Naive B cell (primary cell): ENCODE measurements around the gene SRPK1. TPM values are rescaled to one million over a fixed set of nuclear protein-coding genes. Genes with fewer than 3 reads are reported as not detected.

Experiments used
- ATAC-seq, 2 donors: fragments of 150-1000 bp; cut with Tn5 transposase; 2 replicates each; pipeline ENCODE4 v1.10.0; 2021; ENCODE audit warnings: low read depth in 2 of 2, mild to moderate bottlenecking in 2 of 2, moderate library complexity in 2 of 2
- DNase-seq: peaks from one replicate; pipeline ENCODE4 v3.0.0; 2022
- H3K27ac Mint-ChIP-seq, 6 donors: one replicate each; pipeline ENCODE4 v1.8.0; 2020 to 2022; ENCODE audit warnings: mild to moderate bottlenecking in 6 of 6, mixed read lengths in 6 of 6, moderate library complexity in 5 of 6, inconsistent platforms in 2 of 6
- H3K27me3 Mint-ChIP-seq, 3 donors: one replicate each; pipeline ENCODE4 v1.8.0; 2021 to 2022; ENCODE audit warnings: mixed read lengths in 3 of 3, mild to moderate bottlenecking in 1 of 3
- H3K36me3 Mint-ChIP-seq, 2 donors: one replicate each; pipeline ENCODE4 v1.8.0; 2020 to 2022; ENCODE audit warnings: mixed read lengths in 2 of 2, inconsistent platforms in 1 of 2, mild to moderate bottlenecking in 1 of 2
- H3K4me1 Mint-ChIP-seq, 3 donors: one replicate each; pipeline ENCODE4 v1.8.0; 2020 to 2022; ENCODE audit warnings: mixed read lengths in 3 of 3, inconsistent platforms in 1 of 3, mild to moderate bottlenecking in 1 of 3, moderate library complexity in 1 of 3
- H3K4me3 Mint-ChIP-seq, 8 donors: one replicate each; pipeline ENCODE4 v1.8.0; 2020 to 2022; ENCODE audit warnings: mild to moderate bottlenecking in 8 of 8, mixed read lengths in 8 of 8, moderate library complexity in 8 of 8, inconsistent platforms in 2 of 8
- H3K9me3 Mint-ChIP-seq, 7 donors: one replicate each; pipeline ENCODE4 v1.8.0; 2020 to 2022; ENCODE audit warnings: mixed read lengths in 7 of 7, mild to moderate bottlenecking in 5 of 7, inconsistent platforms in 2 of 7, moderate library complexity in 1 of 7
- polyA plus RNA-seq, 6 donors: library from polyadenylated mRNA; unstranded; fragments of 300-500 nt; fragmentation: Illumina TruSeq; gene quantifications; one replicate each; pipeline ENCODE4 v1.2.3, GENCODE V29; 2021; ENCODE audit warnings: low read depth in 6 of 6

SRPK1 gene
- polyA plus RNA-seq, 6 donors from 2014 or later: 25.4 to 43.8 (median 37.3) TPM

DNA sequence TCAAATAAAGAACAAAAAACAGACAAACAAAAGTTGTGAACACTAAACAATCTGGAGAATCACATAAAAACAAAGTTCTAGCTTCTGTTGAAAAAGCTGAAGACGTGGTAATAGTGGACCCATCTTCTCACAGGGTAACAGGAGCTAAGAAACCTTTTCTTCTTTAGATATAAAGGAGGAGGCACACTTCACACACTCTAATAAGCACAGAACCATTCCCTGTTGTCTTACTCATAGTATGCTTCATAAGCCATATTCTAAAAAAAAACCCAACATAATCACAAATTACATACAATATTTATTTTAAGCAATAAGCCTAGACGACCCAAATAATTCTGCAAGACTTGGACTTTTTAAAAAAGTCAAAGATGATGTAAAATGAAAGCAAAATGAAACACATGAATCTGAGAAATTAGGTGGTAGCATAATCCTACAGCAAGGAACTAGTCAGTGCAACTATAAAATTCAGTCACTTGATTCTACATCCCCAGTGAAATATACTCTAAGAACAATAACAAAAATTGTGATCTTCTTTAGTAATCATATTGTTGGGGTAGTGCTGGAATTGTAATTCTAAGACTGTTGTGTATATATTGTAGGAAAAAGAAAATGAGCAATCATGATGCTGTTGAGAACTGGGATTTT, 15.6 kb downstream of the SRPK1 start:
- no peaks in the 10 kb centered on the region for H3K27me3 Mint-ChIP-seq
- DNase-seq: no peak
- no peak overlapping the region for H3K27ac Mint-ChIP-seq
- ATAC-seq: no peak
- peaks cover 21 to 25% of the 10 kb centered on the region in 2 donors for H3K36me3 Mint-ChIP-seq
- H3K4me1 Mint-ChIP-seq: peaks cover 5 to 12% (median 11%) of the 10 kb centered on the region in 3 donors
- H3K9me3 Mint-ChIP-seq: peaks cover 5 to 25% (median 18%) of the 10 kb centered on the region in 7 donors
- no peak overlapping the region for H3K4me3 Mint-ChIP-seq

DNA sequence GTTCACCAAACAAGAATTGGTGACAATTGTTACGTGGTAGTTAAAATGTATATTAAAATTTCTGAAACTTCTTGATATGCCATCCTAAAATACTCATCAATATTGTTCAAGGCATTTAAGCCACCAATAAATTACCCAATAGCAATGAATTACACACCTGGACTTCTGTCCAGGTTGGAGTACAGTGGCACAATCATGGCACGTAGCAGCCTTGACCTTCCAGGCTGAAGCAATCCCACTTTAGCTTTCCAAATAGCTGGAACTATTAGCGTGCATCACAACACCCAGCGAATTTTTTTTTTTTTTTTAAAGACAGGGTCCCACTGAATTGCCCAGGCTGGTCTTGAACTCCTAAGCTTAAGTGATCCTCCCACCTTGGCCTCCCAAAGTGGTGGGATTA, 17.2 kb downstream of the SRPK1 start:
- Mint-ChIP-seq H3K27me3 (no peaks in the 10 kb centered on the region), H3K9me3 (peaks cover 4 to 12% (median 8%) of the 10 kb centered on the region in 7 donors), H3K4me1 (peaks cover 5 to 14% (median 9%) of the 10 kb centered on the region in 3 donors), H3K36me3 (peaks cover 9 to 20% of the 10 kb centered on the region in 2 donors), H3K27ac (no peak overlapping the region), H3K4me3 (no peak overlapping the region)
- ATAC-seq (no peak), DNase-seq (no peak)

DNA sequence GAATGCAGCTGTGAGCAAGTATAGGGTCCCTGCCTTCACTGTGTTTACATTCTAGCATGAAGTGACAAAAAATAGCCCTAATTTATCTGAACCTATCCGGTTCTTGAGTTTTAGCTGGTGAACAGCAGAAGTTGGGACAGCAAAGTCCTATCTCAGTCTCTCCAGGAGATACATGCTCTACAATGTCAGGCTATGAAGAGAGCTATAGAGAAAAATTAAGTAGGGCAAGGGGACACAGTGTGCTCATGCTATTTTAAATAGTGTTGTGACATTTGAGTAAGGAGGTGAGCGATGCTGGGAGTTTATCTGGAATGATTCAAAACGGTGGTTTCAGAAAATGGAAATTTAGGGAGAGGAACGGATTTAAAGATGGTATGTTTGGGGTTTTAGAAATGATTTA, 20.4 kb downstream of the SRPK1 start:
- no peak for ATAC-seq
- Mint-ChIP-seq H3K4me1 (peaks cover 12 to 23% (median 15%) of the 10 kb centered on the region in 3 donors), H3K27me3 (no peaks in the 10 kb centered on the region), H3K4me3 (no peak overlapping the region), H3K27ac (no peak overlapping the region), H3K9me3 (peaks cover 0 to 3% (median 0%) of the 10 kb centered on the region in 7 donors), H3K36me3 (peaks cover 9 to 14% of the 10 kb centered on the region in 2 donors)
- DNase-seq: no peak

DNA sequence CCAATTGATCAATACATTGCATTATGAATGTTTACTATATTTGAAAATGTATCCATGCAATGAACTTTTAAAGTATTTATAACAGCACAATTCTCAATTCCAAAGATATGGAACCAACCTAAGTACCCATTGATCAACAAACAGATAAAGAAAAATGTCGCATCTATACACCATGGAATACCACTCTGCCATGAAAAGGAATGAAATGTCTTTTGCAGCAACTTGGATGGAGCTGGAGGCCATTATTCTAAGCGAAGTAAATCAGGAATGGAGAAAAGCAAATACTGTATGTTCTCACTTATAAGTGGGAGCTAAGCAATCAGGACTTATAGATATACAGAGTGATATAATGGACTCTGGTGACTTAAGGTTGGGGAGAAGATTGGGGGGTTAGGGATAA, 22.9 kb downstream of the SRPK1 start:
- peaks cover 9 to 14% of the 10 kb centered on the region in 2 donors for H3K36me3 Mint-ChIP-seq
- DNase-seq (no peak), ATAC-seq (no peak)
- no peak overlapping the region for H3K4me3 Mint-ChIP-seq
- H3K4me1 Mint-ChIP-seq: peaks cover 21 to 42% (median 27%) of the 10 kb centered on the region in 3 donors
- no peak overlapping the region for H3K27ac Mint-ChIP-seq
- H3K27me3 Mint-ChIP-seq: no peaks in the 10 kb centered on the region
- peaks cover 0 to 3% (median 0%) of the 10 kb centered on the region in 7 donors for H3K9me3 Mint-ChIP-seq

DNA sequence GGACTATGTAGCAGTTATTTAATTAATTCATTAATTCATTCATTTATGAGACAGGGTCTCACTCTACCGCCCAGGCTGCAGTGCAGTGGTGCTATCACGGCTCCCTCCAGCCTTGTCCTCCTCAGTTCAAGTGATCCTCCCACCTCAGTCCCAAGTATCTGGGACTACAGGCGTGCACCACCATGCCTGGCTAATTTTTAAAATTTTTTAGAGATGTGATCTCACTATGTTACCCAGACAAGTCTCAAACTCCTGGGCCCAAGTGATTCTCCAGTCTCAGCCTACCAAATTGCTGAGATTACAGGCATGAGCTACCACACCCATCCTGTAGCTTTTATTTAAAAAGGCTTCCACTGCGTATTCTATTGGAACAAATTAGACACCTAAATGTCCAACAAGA, 23.4 kb downstream of the SRPK1 start:
- Mint-ChIP-seq H3K36me3 (peaks cover 9 to 14% of the 10 kb centered on the region in 2 donors), H3K27me3 (no peaks in the 10 kb centered on the region), H3K9me3 (peaks cover 0 to 3% (median 0%) of the 10 kb centered on the region in 7 donors), H3K4me3 (no peak overlapping the region), H3K27ac (no peak overlapping the region), H3K4me1 (peaks cover 21 to 44% (median 28%) of the 10 kb centered on the region in 3 donors)
- ATAC-seq: no peak
- no peak for DNase-seq

DNA sequence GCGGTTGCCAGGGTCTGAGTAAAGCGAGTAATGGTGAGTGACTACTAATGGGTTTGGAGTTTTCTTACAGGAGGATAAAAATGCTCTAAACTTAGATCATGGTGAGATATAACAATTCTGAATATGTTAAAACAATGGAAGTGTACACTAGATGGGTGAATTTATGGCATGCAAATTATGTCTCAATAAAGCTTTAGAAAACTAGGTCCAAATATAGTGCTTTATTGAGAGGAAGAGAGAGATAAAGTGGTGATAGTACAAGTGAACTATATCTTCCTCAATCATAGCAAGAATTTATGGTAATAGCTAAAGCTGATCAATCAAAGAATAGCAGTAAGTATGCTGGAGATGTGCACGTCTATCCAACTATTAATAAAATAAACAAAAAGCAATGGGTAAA, 23.9 kb downstream of the SRPK1 start:
- H3K27me3 Mint-ChIP-seq: no peaks in the 10 kb centered on the region
- H3K27ac Mint-ChIP-seq: peak overlapping the region in 1 of 6 donors; percentile 63
- no peak for ATAC-seq
- H3K36me3 Mint-ChIP-seq: peaks cover 9 to 14% of the 10 kb centered on the region in 2 donors
- no peak for DNase-seq
- peaks cover 0 to 3% (median 0%) of the 10 kb centered on the region in 7 donors for H3K9me3 Mint-ChIP-seq
- no peak overlapping the region for H3K4me3 Mint-ChIP-seq
- H3K4me1 Mint-ChIP-seq: peaks cover 21 to 44% (median 28%) of the 10 kb centered on the region in 3 donors

DNA sequence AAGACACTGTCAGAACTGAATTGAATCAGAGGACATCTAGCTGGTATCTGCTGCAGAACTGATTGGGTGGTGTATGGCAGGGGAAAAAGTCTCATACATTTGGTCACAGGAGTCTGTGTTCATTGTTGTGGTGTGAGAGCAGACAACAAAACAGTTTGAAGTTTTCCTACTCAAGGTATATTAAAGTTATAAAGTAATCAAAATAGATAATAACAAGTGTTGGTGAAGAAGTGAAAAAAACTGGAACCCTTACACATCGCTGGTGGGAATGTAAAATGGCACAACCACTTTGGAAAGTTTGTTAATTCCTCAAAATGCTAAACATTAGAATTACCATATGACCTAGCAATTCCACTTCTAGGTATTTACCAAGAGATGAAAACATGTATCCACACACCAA, 24.7 kb downstream of the SRPK1 start:
- Mint-ChIP-seq H3K4me1 (peaks cover 21 to 43% (median 28%) of the 10 kb centered on the region in 3 donors), H3K27ac (peak overlapping the region in 1 of 6 donors; percentile 77), H3K4me3 (no peak overlapping the region), H3K9me3 (peaks cover 0 to 3% (median 0%) of the 10 kb centered on the region in 7 donors), H3K36me3 (peaks cover 9 to 14% of the 10 kb centered on the region in 2 donors), H3K27me3 (no peaks in the 10 kb centered on the region)
- ATAC-seq: no peak
- no peak for DNase-seq

DNA sequence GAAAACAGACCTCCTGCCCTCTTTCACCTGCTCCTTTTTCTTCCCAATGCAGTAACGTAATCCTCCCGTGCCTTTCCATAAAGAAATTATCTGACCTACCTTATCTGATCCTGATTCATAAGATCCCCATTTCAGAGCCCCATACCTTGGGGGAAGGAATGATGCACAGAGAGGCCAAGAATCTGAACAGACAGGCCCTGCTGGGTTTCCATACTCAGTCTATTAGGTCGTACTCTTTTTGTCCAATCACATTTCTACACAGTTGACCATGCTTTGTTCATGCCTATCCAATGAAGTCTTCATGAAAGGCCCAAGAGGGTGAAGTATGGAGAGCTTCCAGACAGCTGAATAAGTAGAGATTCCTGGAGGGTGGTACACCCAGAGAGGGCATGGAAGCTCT, 25.3 kb downstream of the SRPK1 start:
- H3K4me3 Mint-ChIP-seq: no peak overlapping the region
- peaks cover 0 to 3% (median 0%) of the 10 kb centered on the region in 7 donors for H3K9me3 Mint-ChIP-seq
- peaks cover 21 to 36% (median 22%) of the 10 kb centered on the region in 3 donors for H3K4me1 Mint-ChIP-seq
- no peak for DNase-seq
- peaks cover 9 to 14% of the 10 kb centered on the region in 2 donors for H3K36me3 Mint-ChIP-seq
- H3K27ac Mint-ChIP-seq: peak overlapping the region in 2 of 6 donors; percentile 5 to 91
- no peaks in the 10 kb centered on the region for H3K27me3 Mint-ChIP-seq
- no peak for ATAC-seq

DNA sequence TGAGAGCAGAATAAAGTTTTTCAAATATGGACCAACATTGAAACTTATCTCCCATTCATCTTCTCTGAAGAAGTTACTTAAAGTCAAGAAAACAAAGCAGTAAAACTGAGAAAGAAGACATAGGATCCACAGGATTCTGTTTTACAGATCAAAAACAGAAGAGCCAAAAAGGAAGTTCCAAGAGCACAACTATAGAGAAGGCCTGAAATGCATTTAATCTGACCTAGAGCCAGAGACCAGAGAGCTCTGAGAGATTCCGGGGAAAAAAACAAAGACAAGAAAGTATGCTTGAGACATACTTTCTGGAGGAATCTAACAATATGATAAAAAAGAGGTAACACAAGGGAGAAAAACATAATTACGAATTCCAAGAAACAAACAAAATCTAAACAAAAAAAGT, 26.1 kb downstream of the SRPK1 start:
- Mint-ChIP-seq H3K4me1 (peaks cover 21 to 33% (median 22%) of the 10 kb centered on the region in 3 donors), H3K9me3 (peaks cover 0 to 3% (median 0%) of the 10 kb centered on the region in 7 donors), H3K27ac (peak overlapping the region in 2 of 6 donors; percentile 13 to 61), H3K27me3 (no peaks in the 10 kb centered on the region), H3K36me3 (peaks cover 9 to 14% of the 10 kb centered on the region in 2 donors), H3K4me3 (no peak overlapping the region)
- DNase-seq (no peak), ATAC-seq (no peak)

DNA sequence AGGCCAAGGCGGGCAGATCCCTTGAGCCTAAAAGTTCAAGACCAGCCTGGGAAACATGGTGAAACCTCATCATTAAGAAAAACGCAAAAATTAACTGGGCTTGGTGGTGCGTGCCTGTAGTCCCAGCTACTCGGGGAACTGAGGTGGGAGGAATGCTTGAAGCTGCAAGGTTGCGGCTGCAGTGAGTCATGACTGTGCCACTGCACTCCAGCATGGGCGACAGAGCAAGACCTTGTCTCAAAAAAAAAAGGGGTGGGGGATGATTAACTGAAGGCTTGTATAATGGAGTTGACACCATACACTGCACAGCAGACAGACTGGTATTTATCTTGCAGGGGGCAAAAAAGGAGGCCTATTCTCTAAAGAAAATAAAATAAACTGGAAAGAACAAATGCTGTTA, 27.7 kb downstream of the SRPK1 start:
- H3K9me3 Mint-ChIP-seq: no peaks in the 10 kb centered on the region
- DNase-seq (no peak), ATAC-seq (no peak)
- H3K4me1 Mint-ChIP-seq: peaks cover 21 to 28% (median 22%) of the 10 kb centered on the region in 3 donors
- no peaks in the 10 kb centered on the region for H3K27me3 Mint-ChIP-seq
- no peak overlapping the region for H3K4me3 Mint-ChIP-seq
- H3K36me3 Mint-ChIP-seq: peaks cover 0 to 16% of the 10 kb centered on the region in 2 donors
- H3K27ac Mint-ChIP-seq: peak overlapping the region in 1 of 6 donors; percentile 82

DNA sequence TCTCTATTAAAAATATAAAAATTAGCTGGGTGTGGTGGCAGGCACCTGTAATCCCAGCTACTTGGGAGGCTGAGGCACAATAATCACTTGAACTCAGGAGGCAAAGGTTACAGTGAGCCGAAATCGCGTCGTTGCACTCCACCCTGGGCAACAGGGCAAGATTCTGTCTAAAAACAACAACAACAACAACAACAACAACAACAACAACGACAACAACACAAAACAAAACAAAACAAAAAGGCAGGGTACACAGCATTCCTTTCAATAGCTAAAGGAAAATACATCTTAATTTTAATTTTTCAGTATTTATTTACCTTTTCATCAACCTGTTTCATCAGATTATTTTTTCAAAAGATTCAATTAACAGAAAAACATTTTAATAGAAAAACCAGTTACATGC, 28.4 kb downstream of the SRPK1 start:
- Mint-ChIP-seq H3K9me3 (no peaks in the 10 kb centered on the region), H3K27me3 (no peaks in the 10 kb centered on the region), H3K4me1 (peaks cover 21 to 28% (median 22%) of the 10 kb centered on the region in 3 donors), H3K27ac (no peak overlapping the region), H3K36me3 (peaks cover 0 to 22% of the 10 kb centered on the region in 2 donors), H3K4me3 (no peak overlapping the region)
- DNase-seq: no peak
- no peak for ATAC-seq

DNA sequence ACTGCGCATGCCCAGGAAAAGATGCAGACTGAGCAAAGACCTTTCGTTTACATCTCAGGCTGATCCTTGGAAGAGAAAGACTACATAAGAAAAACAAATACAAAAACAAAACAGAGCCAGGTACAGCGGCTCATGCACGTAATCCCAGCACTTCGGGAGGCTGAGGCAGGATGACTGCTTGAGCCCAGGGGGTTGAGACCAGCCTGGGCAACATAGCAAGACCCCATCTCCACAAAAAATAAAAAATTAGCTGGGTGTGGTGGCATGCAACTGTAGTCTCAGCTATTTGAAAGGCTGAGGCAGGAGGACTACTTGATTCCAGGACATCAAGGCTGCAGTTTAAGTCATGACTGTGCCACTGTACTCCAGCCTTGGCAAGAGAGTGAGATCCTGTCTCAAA, 41.7 kb downstream of the SRPK1 start:
- Mint-ChIP-seq H3K9me3 (peaks cover 9 to 35% (median 27%) of the 10 kb centered on the region in 7 donors), H3K4me1 (no peaks in the 10 kb centered on the region), H3K4me3 (no peak overlapping the region), H3K27me3 (no peaks in the 10 kb centered on the region), H3K36me3 (peaks cover 32 to 37% of the 10 kb centered on the region in 2 donors), H3K27ac (no peak overlapping the region)
- ATAC-seq (no peak), DNase-seq (no peak)

DNA sequence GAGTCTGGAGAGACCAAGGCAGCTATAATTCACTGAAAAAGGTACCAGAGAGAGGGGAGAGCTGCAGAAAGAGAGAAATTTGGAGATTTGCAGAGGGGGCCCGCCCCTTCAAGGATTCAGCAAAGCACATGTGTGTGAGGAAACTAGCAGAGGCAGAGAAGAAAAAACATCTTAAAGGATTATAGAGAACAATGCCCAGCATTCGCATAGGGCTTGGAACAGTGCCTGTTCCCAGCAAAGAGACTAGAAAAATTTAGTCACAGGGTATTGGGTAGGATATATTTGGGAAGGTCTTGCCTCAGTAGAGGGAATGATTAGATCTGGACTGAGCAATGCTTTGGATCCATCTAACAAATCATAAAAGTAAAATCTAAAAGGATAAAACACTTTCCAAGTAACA, 44.0 kb downstream of the SRPK1 start:
- Mint-ChIP-seq H3K4me3 (no peak overlapping the region), H3K27me3 (no peaks in the 10 kb centered on the region), H3K27ac (no peak overlapping the region), H3K4me1 (no peaks in the 10 kb centered on the region), H3K9me3 (peaks cover 8 to 30% (median 24%) of the 10 kb centered on the region in 7 donors), H3K36me3 (peaks cover 26 to 28% of the 10 kb centered on the region in 2 donors)
- ATAC-seq (no peak), DNase-seq (no peak)

DNA sequence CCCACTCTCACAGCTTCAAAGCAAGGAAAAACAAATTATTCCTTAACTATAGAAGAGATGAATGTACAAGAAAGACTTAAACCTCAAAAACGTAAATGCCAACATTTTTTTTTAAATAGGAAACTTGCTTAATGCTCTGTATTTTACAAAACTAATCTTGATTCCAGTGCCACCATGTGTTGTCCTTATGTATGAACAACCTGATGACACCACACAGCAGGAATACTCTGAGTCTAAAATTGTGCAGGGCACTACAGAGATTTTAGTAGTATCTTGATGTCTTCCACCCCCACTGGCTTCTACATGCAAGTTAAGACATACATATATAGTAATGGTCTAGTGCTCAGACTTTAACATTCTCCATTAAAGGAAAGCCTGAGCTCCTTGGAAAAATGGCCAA, 46.2 kb downstream of the SRPK1 start:
- ATAC-seq (no peak), DNase-seq (no peak)
- Mint-ChIP-seq H3K27me3 (no peaks in the 10 kb centered on the region), H3K9me3 (peaks cover 0 to 10% (median 3%) of the 10 kb centered on the region in 7 donors), H3K4me1 (no peaks in the 10 kb centered on the region), H3K36me3 (peaks cover 16 to 20% of the 10 kb centered on the region in 2 donors), H3K4me3 (no peak overlapping the region), H3K27ac (no peak overlapping the region)
